HEK293 (cell line): Measurements from ENCODE around the gene ANKRA2.

Source experiments
- KLF16 ChIP-seq: fragments of 450-650 bp; formaldehyde crosslinking; IDR thresholded peaks from 2 replicates; pipeline ENCODE4 v1.5.1; 2017; ENCODE audit warnings: missing biosample characterization, missing genetic modification characterization
- ZBTB21 ChIP-seq: fragments of 450-650 bp; formaldehyde crosslinking; IDR thresholded peaks from 2 replicates; pipeline ENCODE4 v1.5.1; 2017; ENCODE audit warnings: missing biosample characterization, missing genetic modification characterization
- ZNF202 ChIP-seq: fragments of 450-650 bp; formaldehyde crosslinking; IDR thresholded peaks from 2 replicates; pipeline ENCODE4 v1.5.1; 2016; ENCODE audit warnings: missing biosample characterization, missing genetic modification characterization, borderline replicate concordance

GRCh38 chr5:73564675-73565074, 764 bp downstream of the ANKRA2 start:
- TF ChIP-seq ZNF202 (no peak), KLF16 (no peak), ZBTB21 (tag by site-specific recombination) (no peak)
